Measurements from ENCODE around the gene PRKAR2A. TPM values are rescaled to one million over a fixed set of nuclear protein-coding genes. Genes with fewer than 3 reads are reported as not detected.
A peak's percentile ranks its signal among the peaks of the same experiment; 100 is the strongest.

The PRKAR2A gene
- total RNA-seq, 4 donors from 2014 or later = 25.4 to 51.6 (median 35.3) TPM

GRCh38 chr3:48711727-48712126 is 135.9 kb downstream of the PRKAR2A start:
- 49 to 66% methylated on average over 2 of the region's 2 CpGs for WGBS, 2 donors
- H3K9me3 ChIP-seq = no peaks in the 10 kb centered on the region
- H3K4me1 ChIP-seq = peaks cover 8 to 95% (median 67%) of the 10 kb centered on the region in 3 donors

GRCh38 chr3:48709051-48709461 is 138.6 kb downstream of the PRKAR2A start:
- no peak for DNase-seq
- H3K27ac ChIP-seq = peak overlapping the region; percentile 64 to 79 (median 66)

More at GRCh38 chr3:48711727-48712126, 135.9 kb downstream of the PRKAR2A start:
- H3K36me3 ChIP-seq = peaks cover 6 to 57% (median 7%) of the 10 kb centered on the region in 3 donors
- intact Hi-C loops (cut with DNase I) = no loop called here
- TF ChIP-seq CTCF (IDR thresholded peaks at IDR 0.05) (no peak), POLR2A (IDR thresholded peaks at IDR 0.05) (no peak)
- H3K27ac ChIP-seq = peak overlapping the region in 2 of 4 donors; percentile 5 to 9
- H3K4me3 ChIP-seq = no peak overlapping the region
- DNase-seq = no peak
- no peaks in the 10 kb centered on the region for H3K27me3 ChIP-seq

GRCh38 chr3:48708481-48708889 is 139.2 kb downstream of the PRKAR2A start:
- no peaks in the 10 kb centered on the region for H3K27me3 ChIP-seq
- peak overlapping the region; percentile 52 to 79 (median 66) for H3K27ac ChIP-seq
- H3K4me3 ChIP-seq = no peak overlapping the region
- peaks cover 8 to 78% (median 53%) of the 10 kb centered on the region in 3 donors for H3K4me1 ChIP-seq
- H3K9me3 ChIP-seq = no peaks in the 10 kb centered on the region
- peaks cover 6 to 75% (median 7%) of the 10 kb centered on the region in 3 donors for H3K36me3 ChIP-seq
- no peak for TF ChIP-seq POLR2A (IDR thresholded peaks at IDR 0.05)
- no peak for TF ChIP-seq CTCF (IDR thresholded peaks at IDR 0.05)
- no peak for DNase-seq
- intact Hi-C loops (cut with DNase I) = no loop called here
- 29 to 37% methylated on average over 2 of the region's 2 CpGs for WGBS, 2 donors

More at GRCh38 chr3:48709051-48709461, 138.6 kb downstream of the PRKAR2A start:
- no peak overlapping the region for H3K4me3 ChIP-seq
- 32 to 46% methylated on average over 4 to 7 of the region's 7 CpGs for WGBS, 2 donors
- peaks cover 8 to 78% (median 56%) of the 10 kb centered on the region in 3 donors for H3K4me1 ChIP-seq
- H3K9me3 ChIP-seq = no peaks in the 10 kb centered on the region
- peaks cover 6 to 78% (median 7%) of the 10 kb centered on the region in 3 donors for H3K36me3 ChIP-seq
- no peaks in the 10 kb centered on the region for H3K27me3 ChIP-seq
- no peak for TF ChIP-seq CTCF (IDR thresholded peaks at IDR 0.05)
- no peak for TF ChIP-seq POLR2A (IDR thresholded peaks at IDR 0.05)
- intact Hi-C loops (cut with DNase I) = no loop called here

GRCh38 chr3:48707157-48707556 is 140.5 kb downstream of the PRKAR2A start:
- H3K9me3 ChIP-seq = no peaks in the 10 kb centered on the region
- peaks cover 8 to 72% (median 41%) of the 10 kb centered on the region in 3 donors for H3K4me1 ChIP-seq
- H3K27ac ChIP-seq = no peak overlapping the region
- 75 to 91% methylated on average over 5 of the region's 5 CpGs for WGBS, 2 donors
- TF ChIP-seq POLR2A (IDR thresholded peaks at IDR 0.05) = no peak
- TF ChIP-seq CTCF (IDR thresholded peaks at IDR 0.05) = no peak
- peaks cover 6 to 75% (median 8%) of the 10 kb centered on the region in 3 donors for H3K36me3 ChIP-seq
- DNase-seq = no peak
- no peak overlapping the region for H3K4me3 ChIP-seq
- intact Hi-C loops (cut with DNase I) = no loop called here
- H3K27me3 ChIP-seq = no peaks in the 10 kb centered on the region

- TF ChIP-seq CTCF (IDR thresholded peaks at IDR 0.05) (no peak), POLR2A (IDR thresholded peaks at IDR 0.05) (no peak)
- no peak overlapping the region for H3K27ac ChIP-seq
- intact Hi-C loops (cut with DNase I) = no loop called here
Measured at GRCh38 chr3:48702320-48702920, 145.3 kb downstream of the PRKAR2A start.

More at GRCh38 chr3:48702320-48702920, 145.3 kb downstream of the PRKAR2A start:
- no peak for DNase-seq
- WGBS, 2 donors = 89 to 92% methylated on average over 6 of the region's 6 CpGs
- Histone ChIP-seq H3K36me3 (peaks cover 12 to 92% (median 13%) of the 10 kb centered on the region in 3 donors), H3K9me3 (no peaks in the 10 kb centered on the region), H3K27me3 (no peaks in the 10 kb centered on the region), H3K4me3 (no peak overlapping the region), H3K4me1 (peaks cover 0 to 42% (median 5%) of the 10 kb centered on the region in 3 donors)
